Gastroesophageal sphincter (tissue), 4 donors: ENCODE measurements around the gene NUP107. TPM values are rescaled to one million over a fixed set of nuclear protein-coding genes. Genes with fewer than 3 reads are reported as not detected.

Experiments used
- ATAC-seq: fragments of 150-250 bp; one replicate; pipeline ENCODE4 v1.9.1; 2016; ENCODE audit warnings: mild to moderate bottlenecking, moderate library complexity
- H3K27ac ChIP-seq, 4 donors: fragments of 200-600 bp; sonication (generic) in 3 of 4; 1 replicate in 3 of 4; 2 replicates in 1 of 4; pipeline ENCODE4 v1.5.1; 2016 to 2019
- H3K27me3 ChIP-seq: fragments of 200-600 bp; sonication (generic); one replicate; pipeline ENCODE4 v1.5.1; 2019
- H3K36me3 ChIP-seq, 2 donors: fragments of 200-600 bp; sonication (generic); one replicate each; pipeline ENCODE4 v1.5.1; 2019; ENCODE audit warnings: control low read depth in 1 of 2
- H3K4me1 ChIP-seq, 3 donors: fragments of 200-600 bp; sonication (generic); 1 replicate in 2 of 3; 2 replicates in 1 of 3; pipeline ENCODE4 v1.5.1; 2016 to 2019; ENCODE audit warnings: control low read depth in 2 of 3
- H3K4me3 ChIP-seq, 2 donors: fragments of 200-600 bp; sonication (generic); one replicate each; pipeline ENCODE4 v1.5.1; 2019; ENCODE audit warnings: mild to moderate bottlenecking in 1 of 2, moderate library complexity in 1 of 2
- H3K9me3 ChIP-seq, 3 donors: fragments of 200-600 bp; sonication (generic); one replicate each; pipeline ENCODE4 v1.5.1; 2017 to 2019; ENCODE audit warnings: control low read depth in 2 of 3
- EP300 ChIP-seq: sonication (generic); formaldehyde crosslinking; IDR thresholded peaks from one replicate; pipeline ENCODE4 v1.6.1; 2017; ENCODE audit warnings: antibody characterized with exemption, mild to moderate bottlenecking
- POLR2A ChIP-seq, 2 donors: fragments of 450-650 bp; IDR thresholded peaks; one replicate each; pipeline ENCODE4 v1.6.1; 2017; ENCODE audit warnings: antibody characterized with exemption in 2 of 2, mild to moderate bottlenecking in 2 of 2, moderate library complexity in 1 of 2
- POLR2AphosphoS5 ChIP-seq: sonication (generic); formaldehyde crosslinking; IDR thresholded peaks from one replicate; pipeline ENCODE4 v1.6.1; 2017; ENCODE audit warnings: antibody characterized with exemption
- WGBS, 2 donors: methylation state at CpG; one replicate each; pipeline ENCODE4 v1.1.5; 2018; ENCODE audit warnings: low coverage in 1 of 2; 5-methylcytosine and 5-hydroxymethylcytosine counted together
- total RNA-seq, 4 donors: library from RNA; depleted of rRNA; stranded (reverse); fragments of >200 nt; gene quantifications; one replicate each; pipeline ENCODE4 v1.1.0, GENCODE V29; 2016
- TF ChIP-seq, protein P1 (sequence below), 4 experiments: fragments of 200-600 bp in 2 of 4; fragments of 450-650 bp in 2 of 4; sonication (generic) in 1 of 4; IDR thresholded peaks; one replicate each; pipeline ENCODE4 v1.5.1; 2017 to 2019; ENCODE audit warnings: antibody characterized with exemption in 4 of 4, mild to moderate bottlenecking in 2 of 4, moderate library complexity in 2 of 4

Gene NUP107
- total RNA-seq, 4 donors from 2014 or later = 28.4 to 46.7 (median 29.5) TPM

DNA sequence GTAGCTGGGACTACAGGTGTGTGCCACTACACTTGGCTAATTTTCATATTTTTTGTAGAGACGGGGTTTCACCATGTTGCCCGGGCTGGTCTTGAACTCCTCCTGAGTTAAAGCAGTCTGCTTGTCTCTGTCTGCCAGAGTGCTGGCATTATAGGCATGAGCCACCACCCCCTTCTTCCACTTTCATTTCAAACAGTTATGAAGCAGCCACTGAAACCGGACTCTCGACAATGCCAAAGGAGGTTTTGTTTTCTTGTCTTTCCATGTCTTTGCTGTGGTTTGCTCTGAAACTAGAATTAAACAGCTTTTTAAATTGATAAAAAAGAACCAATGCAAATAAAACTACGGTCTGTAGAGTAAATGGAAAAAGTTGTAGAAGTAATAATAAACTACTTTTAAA is 45.6 kb upstream of the NUP107 start:
- peaks cover 0 to 3% of the 10 kb centered on the region in 2 donors for H3K36me3 ChIP-seq
- H3K27me3 ChIP-seq = no peaks in the 10 kb centered on the region
- H3K4me3 ChIP-seq = no peak overlapping the region
- no peak for TF ChIP-seq EP300
- TF ChIP-seq POLR2AphosphoS5 = no peak
- TF ChIP-seq, protein P1, sequence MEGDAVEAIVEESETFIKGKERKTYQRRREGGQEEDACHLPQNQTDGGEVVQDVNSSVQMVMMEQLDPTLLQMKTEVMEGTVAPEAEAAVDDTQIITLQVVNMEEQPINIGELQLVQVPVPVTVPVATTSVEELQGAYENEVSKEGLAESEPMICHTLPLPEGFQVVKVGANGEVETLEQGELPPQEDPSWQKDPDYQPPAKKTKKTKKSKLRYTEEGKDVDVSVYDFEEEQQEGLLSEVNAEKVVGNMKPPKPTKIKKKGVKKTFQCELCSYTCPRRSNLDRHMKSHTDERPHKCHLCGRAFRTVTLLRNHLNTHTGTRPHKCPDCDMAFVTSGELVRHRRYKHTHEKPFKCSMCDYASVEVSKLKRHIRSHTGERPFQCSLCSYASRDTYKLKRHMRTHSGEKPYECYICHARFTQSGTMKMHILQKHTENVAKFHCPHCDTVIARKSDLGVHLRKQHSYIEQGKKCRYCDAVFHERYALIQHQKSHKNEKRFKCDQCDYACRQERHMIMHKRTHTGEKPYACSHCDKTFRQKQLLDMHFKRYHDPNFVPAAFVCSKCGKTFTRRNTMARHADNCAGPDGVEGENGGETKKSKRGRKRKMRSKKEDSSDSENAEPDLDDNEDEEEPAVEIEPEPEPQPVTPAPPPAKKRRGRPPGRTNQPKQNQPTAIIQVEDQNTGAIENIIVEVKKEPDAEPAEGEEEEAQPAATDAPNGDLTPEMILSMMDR (IDR thresholded peaks at IDR 0.05) = no peak
- TF ChIP-seq POLR2A (IDR thresholded peaks at IDR 0.05) = no peak
- H3K27ac ChIP-seq = peak overlapping the region in 1 of 4 donors; percentile 7
- H3K4me1 ChIP-seq = peaks cover 0 to 81% (median 9%) of the 10 kb centered on the region in 3 donors
- WGBS, 2 donors = 16 to 24% methylated on average over 4 to 5 of the region's 5 CpGs
- H3K9me3 ChIP-seq = no peaks in the 10 kb centered on the region
- ATAC-seq = no peak

DNA sequence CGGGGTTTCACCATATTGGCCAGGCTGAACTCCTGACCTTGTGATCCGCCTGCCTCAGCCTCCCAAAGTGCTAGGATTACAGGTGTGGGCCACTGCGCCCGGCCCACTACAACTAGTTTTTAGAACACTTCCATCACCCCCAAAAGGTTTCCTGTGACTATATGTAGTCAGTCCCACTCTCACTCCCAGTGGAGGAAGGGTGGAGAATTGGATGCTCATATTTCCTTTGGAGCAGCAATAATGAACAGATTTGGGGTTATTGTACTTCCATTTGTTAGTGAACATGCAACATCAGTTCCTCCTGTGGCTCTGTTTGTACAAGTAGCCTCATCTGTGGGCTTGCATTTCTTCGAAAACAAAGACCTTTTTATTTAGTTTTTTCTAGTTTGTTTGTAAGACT is 40.3 kb upstream of the NUP107 start:
- Histone ChIP-seq H3K27ac (no peak overlapping the region), H3K4me3 (no peak overlapping the region), H3K4me1 (peaks cover 0 to 81% (median 0%) of the 10 kb centered on the region in 3 donors), H3K9me3 (no peaks in the 10 kb centered on the region), H3K36me3 (peaks cover 0 to 30% of the 10 kb centered on the region in 2 donors), H3K27me3 (no peaks in the 10 kb centered on the region)
- TF ChIP-seq EP300 (no peak), POLR2A (IDR thresholded peaks at IDR 0.05) (no peak), POLR2AphosphoS5 (no peak)
- TF ChIP-seq, protein P1 (IDR thresholded peaks at IDR 0.05) = no peak
- 87% methylated on average over 5 of the region's 5 CpGs; no CpG with 5 or more reads in 1 of the 2 donors for WGBS, 2 donors
- ATAC-seq = no peak

DNA sequence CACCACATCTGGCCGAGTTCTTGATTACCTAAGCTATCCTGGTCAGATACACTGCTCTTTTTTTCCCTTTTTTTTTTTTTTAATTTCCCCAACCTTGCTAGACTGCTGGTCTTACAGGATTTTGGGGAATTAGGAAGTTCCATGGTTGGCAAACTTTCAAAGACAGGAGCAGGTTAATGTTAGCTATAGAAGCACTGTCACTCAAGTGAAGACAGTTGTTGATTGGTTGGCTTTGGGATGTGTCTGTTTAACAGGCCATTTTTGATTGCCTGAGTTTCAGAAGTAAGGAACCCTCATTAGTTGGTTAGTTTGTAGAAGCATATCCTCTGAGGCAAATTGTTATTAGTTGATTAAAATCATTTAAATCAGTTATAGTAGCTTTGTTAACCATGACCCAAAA is 39.3 kb upstream of the NUP107 start:
- no peak overlapping the region for H3K4me3 ChIP-seq
- peak overlapping the region in 1 of 4 donors; percentile 8 for H3K27ac ChIP-seq
- no peaks in the 10 kb centered on the region for H3K27me3 ChIP-seq
- H3K4me1 ChIP-seq = peaks cover 0 to 73% (median 0%) of the 10 kb centered on the region in 3 donors
- H3K9me3 ChIP-seq = no peaks in the 10 kb centered on the region
- TF ChIP-seq, protein P1 (IDR thresholded peaks at IDR 0.05) = no peak
- no peak for TF ChIP-seq POLR2AphosphoS5
- TF ChIP-seq EP300 = no peak
- TF ChIP-seq POLR2A (IDR thresholded peaks at IDR 0.05) = no peak
- ATAC-seq = no peak
- H3K36me3 ChIP-seq = peaks cover 0 to 40% of the 10 kb centered on the region in 2 donors
- WGBS, 2 donors = 70% methylated on average over 1 of the region's 1 CpG; no CpG with 5 or more reads in 1 of the 2 donors

DNA sequence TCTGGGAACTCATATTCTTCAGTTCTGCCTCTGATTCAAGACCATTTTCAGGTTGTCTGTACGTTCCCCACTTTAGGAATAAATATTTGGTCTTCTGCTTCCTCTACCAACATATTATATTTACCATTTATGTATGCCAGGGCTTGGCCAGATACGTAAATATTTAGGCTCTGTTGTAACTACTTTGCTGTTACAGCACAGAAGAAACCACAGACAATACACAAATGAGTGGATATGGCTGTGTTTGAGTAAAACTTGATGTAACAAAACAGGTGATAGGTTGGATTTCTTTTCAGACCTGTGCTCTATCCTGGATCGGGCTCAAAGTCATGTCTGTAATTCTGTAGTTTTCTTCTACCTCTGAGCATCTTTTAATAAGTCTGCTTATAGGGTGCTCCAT is 38.6 kb upstream of the NUP107 start:
- Histone ChIP-seq H3K27me3 (no peaks in the 10 kb centered on the region), H3K9me3 (no peaks in the 10 kb centered on the region), H3K4me1 (peaks cover 0 to 67% (median 0%) of the 10 kb centered on the region in 3 donors), H3K27ac (no peak overlapping the region), H3K36me3 (peaks cover 0 to 44% of the 10 kb centered on the region in 2 donors), H3K4me3 (no peak overlapping the region)
- no peak for TF ChIP-seq EP300
- TF ChIP-seq, protein P1 (IDR thresholded peaks at IDR 0.05) = no peak
- TF ChIP-seq POLR2AphosphoS5 = no peak
- no peak for TF ChIP-seq POLR2A (IDR thresholded peaks at IDR 0.05)
- no peak for ATAC-seq
- WGBS, 2 donors = 49 to 56% methylated on average over 3 of the region's 3 CpGs

DNA sequence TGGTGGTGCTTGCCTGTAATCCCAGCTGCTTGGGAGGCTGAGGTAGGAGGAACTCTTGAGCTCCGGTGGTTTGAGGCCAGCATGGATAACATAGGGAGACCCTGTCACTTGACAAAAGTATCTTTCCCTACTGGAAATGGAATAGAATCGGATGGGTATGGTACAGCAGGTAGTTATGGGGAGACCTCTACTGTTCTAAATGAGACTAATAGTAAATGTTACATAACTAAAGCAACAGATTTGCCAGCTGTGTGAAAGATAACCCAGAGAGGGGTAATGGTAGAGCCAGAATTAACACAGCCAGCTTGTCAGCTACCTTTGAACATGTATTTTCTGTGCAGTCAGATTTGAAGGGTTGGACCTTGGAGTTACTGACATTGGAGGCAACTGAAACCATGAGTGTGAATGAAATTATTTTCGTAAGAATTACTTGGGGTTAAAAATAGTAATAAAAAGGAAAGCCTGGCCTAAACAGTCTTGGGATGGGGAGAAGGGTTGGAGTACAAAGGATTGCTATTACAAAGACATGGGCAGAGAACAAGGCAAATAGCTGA is 21.7 kb upstream of the NUP107 start:
- 65 to 66% methylated on average over 3 of the region's 3 CpGs for WGBS, 2 donors
- no peaks in the 10 kb centered on the region for H3K27me3 ChIP-seq
- H3K4me3 ChIP-seq = no peak overlapping the region
- peak overlapping the region in 1 of 4 donors; percentile 15 for H3K27ac ChIP-seq
- TF ChIP-seq POLR2AphosphoS5 = no peak
- TF ChIP-seq, protein P1 (IDR thresholded peaks at IDR 0.05) = peak in 2 of 4 experiments; percentile 19 to 26
- no peaks in the 10 kb centered on the region for H3K9me3 ChIP-seq
- peak; percentile 34 for ATAC-seq
- peaks cover 0 to 16% (median 0%) of the 10 kb centered on the region in 3 donors for H3K4me1 ChIP-seq
- H3K36me3 ChIP-seq = peaks cover 0 to 30% of the 10 kb centered on the region in 2 donors
